Mucosa of stomach (tissue), 1 donor: ENCODE measurements around the gene PRDM4.
"Not testable (repeated sequence)": the region's sequence is repeated elsewhere in the genome, so short reads cannot be mapped to it uniquely, and the experiment has no call there.

Experiments
- H3K27me3 ChIP-seq: one replicate; pipeline ENCODE4 v1.7.0; 2013; ENCODE audit warnings: mild to moderate bottlenecking, low read length; ENCODE audit not compliant: control insufficient read depth, insufficient read depth
- H3K36me3 ChIP-seq: one replicate; pipeline ENCODE4 v1.7.0; 2013; ENCODE audit warnings: low read length; ENCODE audit not compliant: control insufficient read depth, insufficient read depth
- H3K4me1 ChIP-seq: one replicate; pipeline ENCODE4 v1.7.0; 2013; ENCODE audit warnings: mild to moderate bottlenecking, low read length; ENCODE audit not compliant: control insufficient read depth, insufficient read depth
- H3K4me3 ChIP-seq: one replicate; pipeline ENCODE4 v1.7.0; 2013; ENCODE audit warnings: low read length
- H3K9ac ChIP-seq: one replicate; pipeline ENCODE4 v1.7.0; 2013; ENCODE audit warnings: mild to moderate bottlenecking, low read length, moderate library complexity
- H3K9me3 ChIP-seq: one replicate; pipeline ENCODE4 v1.7.0; 2013; ENCODE audit warnings: mild to moderate bottlenecking, low read length, moderate library complexity; ENCODE audit not compliant: control insufficient read depth
- donor health status: Pancreatic carcinoma.

Gene PRDM4

GRCh38 chr12:107727742-107728141, 33.2 kb downstream of the PRDM4 start:
- H3K36me3 ChIP-seq, H3K4me1 ChIP-seq, H3K4me3 ChIP-seq, H3K9me3 ChIP-seq, H3K9ac ChIP-seq, H3K27me3 ChIP-seq: not testable (repeated sequence)

- H3K4me1 ChIP-seq, H3K9me3 ChIP-seq, H3K27me3 ChIP-seq, H3K36me3 ChIP-seq, H3K4me3 ChIP-seq, H3K9ac ChIP-seq: not testable (repeated sequence)
These were observed 33.6 kb downstream of the PRDM4 start for GRCh38 chr12:107727327-107727726.

- no peak overlapping the region for H3K4me3 ChIP-seq
- H3K4me1 ChIP-seq, result no peaks in the 10 kb centered on the region
- no peaks in the 10 kb centered on the region for H3K9me3 ChIP-seq
- no peaks in the 10 kb centered on the region for H3K36me3 ChIP-seq
- no peaks in the 10 kb centered on the region for H3K27me3 ChIP-seq
- H3K9ac ChIP-seq, result no peak overlapping the region
These were observed 42.3 kb downstream of the PRDM4 start for GRCh38 chr12:107718606-107719005.

DNA sequence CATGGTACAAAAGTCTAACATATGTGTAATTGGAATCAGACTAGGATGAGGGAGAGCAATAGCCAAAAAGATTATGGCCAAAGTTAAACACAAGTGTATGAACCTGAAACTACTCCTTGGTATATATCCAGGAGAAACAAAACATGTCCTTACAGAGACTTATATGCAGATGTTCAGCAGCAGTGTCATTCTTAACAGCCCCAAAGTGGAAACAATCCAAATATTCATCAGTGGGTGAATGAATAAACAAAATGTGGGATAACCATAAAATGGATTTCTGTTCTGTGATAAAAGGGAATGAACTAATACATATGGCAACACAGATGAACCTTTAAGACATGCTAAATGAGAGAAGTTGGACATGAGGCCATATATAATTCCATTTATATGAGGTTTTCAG, 45.2 kb downstream of the PRDM4 start:
- Histone ChIP-seq H3K4me1 (no peaks in the 10 kb centered on the region), H3K9me3 (no peaks in the 10 kb centered on the region), H3K27me3 (no peaks in the 10 kb centered on the region), H3K4me3 (no peak overlapping the region), H3K36me3 (no peaks in the 10 kb centered on the region), H3K9ac (no peak overlapping the region)

DNA sequence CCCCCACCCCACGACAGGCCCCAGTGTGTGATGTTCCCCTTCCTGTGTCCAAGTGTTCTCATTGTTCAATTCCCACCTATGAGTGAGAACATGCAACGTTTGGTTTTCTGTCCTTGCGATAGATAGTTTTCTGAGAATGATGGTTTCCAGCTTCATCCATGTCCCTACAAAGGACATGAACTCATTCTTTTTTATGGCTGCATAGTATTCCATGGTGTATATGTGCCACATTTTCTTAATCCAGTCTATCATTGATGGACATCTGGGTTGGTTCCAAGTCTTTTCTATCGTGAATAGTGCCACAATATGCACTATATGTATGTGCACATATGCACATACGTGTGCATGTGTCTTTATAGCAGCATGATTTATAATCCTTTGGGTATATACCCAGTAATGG, 55.4 kb downstream of the PRDM4 start:
- not testable (repeated sequence) for H3K27me3 ChIP-seq, H3K4me1 ChIP-seq, H3K36me3 ChIP-seq, H3K4me3 ChIP-seq, H3K9ac ChIP-seq, H3K9me3 ChIP-seq

- H3K9ac ChIP-seq, result no peak overlapping the region
- no peaks in the 10 kb centered on the region for H3K4me1 ChIP-seq
- H3K36me3 ChIP-seq, result no peaks in the 10 kb centered on the region
- no peaks in the 10 kb centered on the region for H3K27me3 ChIP-seq
- no peaks in the 10 kb centered on the region for H3K9me3 ChIP-seq
- no peak overlapping the region for H3K4me3 ChIP-seq
These were observed 56.9 kb downstream of the PRDM4 start for GRCh38 chr12:107704041-107704440.

DNA sequence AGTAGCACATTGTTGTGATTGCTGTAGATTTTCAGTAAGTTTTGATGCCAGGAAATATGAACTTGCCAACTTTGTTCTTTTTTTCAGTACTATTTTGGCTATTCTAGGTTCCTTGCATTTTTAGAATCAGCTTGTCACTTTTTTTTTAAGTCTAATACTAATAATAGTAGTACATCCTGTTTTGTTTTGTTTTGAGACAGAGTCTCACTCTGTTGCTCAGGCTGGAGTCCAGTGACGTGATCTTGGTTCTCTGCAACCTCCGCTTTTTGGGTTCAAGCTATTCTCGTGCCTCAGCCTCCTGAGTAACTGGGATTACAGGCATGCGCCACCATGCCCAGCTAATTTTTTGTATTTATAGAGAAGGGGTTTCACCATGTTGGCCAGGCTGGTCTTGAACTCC, 58.8 kb downstream of the PRDM4 start:
- H3K4me3 ChIP-seq, result no peak overlapping the region

GRCh38 chr12:107695772-107696171, 65.2 kb downstream of the PRDM4 start:
- not testable (repeated sequence) for H3K4me3 ChIP-seq, H3K36me3 ChIP-seq, H3K9me3 ChIP-seq, H3K4me1 ChIP-seq, H3K27me3 ChIP-seq, H3K9ac ChIP-seq

More for the DNA sequence above, 58.8 kb downstream of the PRDM4 start:
- Histone ChIP-seq H3K27me3 (no peaks in the 10 kb centered on the region), H3K9me3 (no peaks in the 10 kb centered on the region), H3K4me1 (no peaks in the 10 kb centered on the region), H3K36me3 (no peaks in the 10 kb centered on the region), H3K9ac (no peak overlapping the region)

DNA sequence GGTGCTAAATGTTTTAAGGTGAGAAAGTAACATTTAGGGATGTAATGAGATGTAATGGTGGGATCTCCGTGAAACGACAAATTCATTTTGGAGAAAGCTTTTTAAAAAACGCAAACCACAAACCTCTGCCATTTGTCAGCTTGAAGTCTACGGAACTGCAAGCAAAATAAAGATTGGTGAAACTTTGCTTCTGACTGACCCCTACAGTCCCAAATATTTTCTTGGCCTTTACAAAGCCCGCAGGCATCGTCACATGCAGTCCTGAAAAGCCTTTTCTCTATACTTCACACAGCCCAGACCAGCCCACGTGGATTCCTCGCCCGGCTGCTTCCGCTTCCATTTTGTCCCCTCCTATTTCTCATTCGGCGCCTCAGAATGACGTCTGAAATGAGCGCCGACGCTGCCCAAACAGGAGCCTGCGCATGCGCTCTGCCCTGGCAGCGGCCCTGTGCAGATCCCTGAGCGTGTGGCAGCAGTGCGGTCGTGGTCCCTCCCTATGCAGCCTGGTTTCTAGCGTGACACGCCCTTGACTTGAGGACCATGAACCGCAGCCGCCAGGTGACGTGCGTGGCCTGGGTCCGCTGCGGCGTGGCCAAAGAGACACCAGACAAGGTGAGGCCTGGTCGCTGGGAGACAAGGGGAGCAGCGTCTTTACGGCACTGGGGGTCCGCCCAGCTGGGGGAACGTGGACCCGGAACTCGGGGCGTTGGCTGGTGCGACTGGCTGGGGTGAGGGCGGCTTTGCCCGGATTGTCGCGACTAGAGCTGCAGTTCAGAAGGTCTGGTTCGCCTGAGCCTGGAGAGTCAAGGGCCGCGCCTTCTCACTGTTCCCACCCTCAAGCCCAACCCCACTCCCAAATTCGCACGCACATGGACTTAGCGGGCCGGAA, 75.3 kb downstream of the PRDM4 start, which contains the start of gene PWP1:
PWP1 (plus strand) TSS at position 440 of the 889 bp plus-strand sequence; CDS start at position 541, 101 bp downstream.
- Histone ChIP-seq H3K4me1 (peaks cover 10% of the 10 kb centered on the region), H3K36me3 (peaks cover 7% of the 10 kb centered on the region), H3K4me3 (peak within 1 kb of the TSS; percentile 80), H3K9ac (peak within 1 kb of the TSS; percentile 91), H3K27me3 (no peaks in the 10 kb centered on the region), H3K9me3 (no peaks in the 10 kb centered on the region)

- Histone ChIP-seq H3K9me3 (no peaks in the 10 kb centered on the region), H3K9ac (peak overlapping the region; percentile 91), H3K4me1 (peaks cover 10% of the 10 kb centered on the region), H3K4me3 (peak overlapping the region; percentile 80), H3K27me3 (no peaks in the 10 kb centered on the region), H3K36me3 (peaks cover 5% of the 10 kb centered on the region)
These were observed 76.0 kb downstream of the PRDM4 start for GRCh38 chr12:107684990-107685359.

DNA sequence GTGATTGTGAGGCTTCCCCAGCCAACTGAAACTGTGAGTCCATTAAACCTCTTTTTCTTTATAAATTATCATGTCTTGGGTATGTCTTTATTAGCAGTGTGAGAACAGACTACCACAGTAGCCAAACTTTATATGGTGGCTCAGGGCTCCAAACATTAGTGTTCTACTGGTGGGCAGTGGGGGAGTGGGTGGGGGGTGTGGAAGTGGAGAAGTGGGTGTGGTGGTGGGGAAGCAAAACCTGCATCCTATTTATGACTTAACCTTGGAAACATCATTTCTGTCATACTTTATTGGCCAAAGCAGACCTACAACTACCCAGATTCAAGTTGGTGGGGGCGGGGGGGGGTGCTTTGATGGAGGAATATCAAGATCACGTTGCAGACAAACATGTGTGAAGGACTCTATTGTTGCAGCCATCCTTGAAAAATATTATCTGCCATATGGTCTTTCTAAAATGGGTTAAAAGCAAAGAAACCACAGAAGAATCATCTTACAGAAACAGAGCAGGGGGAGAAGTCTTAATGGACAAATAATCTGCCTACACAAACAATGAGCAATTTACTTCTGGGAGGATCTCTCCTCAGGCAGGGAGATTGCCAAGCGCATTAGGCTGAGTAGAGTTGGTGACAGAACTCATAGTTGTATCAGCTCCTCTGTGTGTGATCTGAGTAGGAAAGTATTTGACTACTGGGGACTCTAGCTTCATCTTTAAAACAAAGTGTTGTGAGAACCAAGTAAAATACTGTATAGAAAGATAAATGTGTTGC, 76.7 kb downstream of the PRDM4 start:
- H3K4me1 ChIP-seq, result peaks cover 10% of the 10 kb centered on the region
- no peak overlapping the region for H3K4me3 ChIP-seq
- no peaks in the 10 kb centered on the region for H3K9me3 ChIP-seq
- H3K27me3 ChIP-seq, result no peaks in the 10 kb centered on the region
- H3K36me3 ChIP-seq, result peaks cover 5% of the 10 kb centered on the region
- H3K9ac ChIP-seq, result no peak overlapping the region
